NCI-H510A (cell line): ENCODE results near the gene MXD1.
"Not testable (repeated sequence)": the region's sequence is repeated elsewhere in the genome, so short reads cannot be mapped to it uniquely, and the experiment has no call there.

Experiments
- DNase-seq: peaks from one replicate; lab custom pipeline; 2025; lab: John Stamatoyannopoulos, UW

Gene MXD1

GRCh38 chr2:69933254-69933828, 18.4 kb downstream of the MXD1 start:
- DNase-seq: no peak

GRCh38 chr2:69933839-69934613, 19.1 kb downstream of the MXD1 start:
- no peak for DNase-seq

- DNase-seq: no peak
Measured at GRCh38 chr2:69934614-69934908, 19.7 kb downstream of the MXD1 start.

GRCh38 chr2:69935011-69935410, 20.1 kb downstream of the MXD1 start:
- DNase-seq: no peak

- DNase-seq: no peak
Measured at GRCh38 chr2:69936906-69937305, 22.0 kb downstream of the MXD1 start.

GRCh38 chr2:69937968-69938367, 23.1 kb downstream of the MXD1 start:
- DNase-seq: no peak

- no peak for DNase-seq
Measured at GRCh38 chr2:69939722-69940121, 24.8 kb downstream of the MXD1 start.

GRCh38 chr2:69940691-69941090, 25.8 kb downstream of the MXD1 start:
- no peak for DNase-seq

- DNase-seq: no peak
Measured at GRCh38 chr2:69943000-69943842, 28.3 kb downstream of the MXD1 start.

- no peak for DNase-seq
Measured at GRCh38 chr2:69943843-69944525, 29.1 kb downstream of the MXD1 start.

- no peak for DNase-seq
Measured at GRCh38 chr2:69944756-69945155, 29.8 kb downstream of the MXD1 start.

- DNase-seq: no peak
Measured at GRCh38 chr2:69945441-69945840, 30.5 kb downstream of the MXD1 start.

GRCh38 chr2:69945941-69946340, 31.0 kb downstream of the MXD1 start:
- DNase-seq: no peak

- DNase-seq: no peak
Measured at GRCh38 chr2:69946351-69947324, 31.7 kb downstream of the MXD1 start.

- DNase-seq: no peak
Measured at GRCh38 chr2:69947325-69947931, 32.5 kb downstream of the MXD1 start.

GRCh38 chr2:69948032-69948962, 33.4 kb downstream of the MXD1 start:
- DNase-seq: no peak

GRCh38 chr2:69948963-69949645, 34.2 kb downstream of the MXD1 start:
- no peak for DNase-seq

- DNase-seq: no peak
Measured at GRCh38 chr2:69950241-69950640, 35.3 kb downstream of the MXD1 start.

- not testable (repeated sequence) for DNase-seq
Measured at GRCh38 chr2:69950671-69951070, 35.8 kb downstream of the MXD1 start.
